Activated T-cell treated with anti-CD3 and anti-CD28 coated beads, Interleukin-2, amount 50 U/mL, for 1 hour (primary cell): ENCODE data around the gene METTL4.

Source experiments
- DNase-seq: peaks from one replicate; pipeline ENCODE4 v3.0.0-alpha.2; 2020

The METTL4 gene

DNA sequence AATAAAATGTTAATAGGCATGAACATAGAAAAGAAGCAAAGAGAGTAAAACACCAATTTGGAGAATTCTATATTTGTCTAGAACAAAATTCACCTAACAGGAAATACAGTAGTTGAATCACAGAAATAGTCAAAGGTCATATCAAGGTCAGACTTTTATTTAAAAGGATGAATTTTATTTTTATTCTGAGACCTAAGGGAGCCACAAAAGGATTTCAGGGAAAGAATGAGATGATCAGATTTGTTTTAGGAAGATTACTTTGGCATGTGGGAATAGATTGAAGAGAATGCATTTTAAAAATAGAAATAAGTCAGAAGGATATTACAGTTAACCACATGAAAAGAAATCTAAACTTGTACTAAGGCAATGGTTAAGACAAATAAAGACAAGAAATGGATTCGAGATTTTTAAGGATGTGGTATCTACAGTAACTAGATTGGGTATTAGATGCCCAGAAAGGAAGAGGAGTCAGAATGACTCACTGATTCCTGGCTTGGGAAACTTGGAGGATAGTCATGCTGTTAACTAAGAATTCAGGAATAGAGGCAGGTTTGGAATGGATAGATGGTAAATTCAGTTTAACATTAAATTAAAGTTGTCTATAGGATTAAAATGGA is 56.0 kb downstream of the METTL4 start:
- DNase-seq, result no peak

DNA sequence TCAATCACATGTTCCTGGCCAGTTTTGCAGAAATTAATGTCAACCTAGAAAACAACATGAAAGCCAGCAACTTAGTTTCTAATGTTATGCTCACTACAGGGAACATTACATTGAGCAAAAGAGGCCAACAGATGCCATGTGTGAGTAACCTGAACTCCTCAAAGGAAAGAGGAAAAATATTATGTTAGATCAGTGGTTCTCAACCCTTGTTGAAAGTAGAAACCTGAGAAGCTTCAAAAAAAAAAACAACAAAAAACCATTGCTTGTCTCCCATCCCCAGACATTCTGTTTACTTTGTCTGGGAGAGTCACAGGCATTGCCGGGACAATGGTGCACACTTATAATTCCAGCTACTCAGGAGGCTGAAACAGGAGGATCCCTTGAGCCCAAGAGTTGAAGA is 57.7 kb downstream of the METTL4 start:
- DNase-seq, result no peak

DNA sequence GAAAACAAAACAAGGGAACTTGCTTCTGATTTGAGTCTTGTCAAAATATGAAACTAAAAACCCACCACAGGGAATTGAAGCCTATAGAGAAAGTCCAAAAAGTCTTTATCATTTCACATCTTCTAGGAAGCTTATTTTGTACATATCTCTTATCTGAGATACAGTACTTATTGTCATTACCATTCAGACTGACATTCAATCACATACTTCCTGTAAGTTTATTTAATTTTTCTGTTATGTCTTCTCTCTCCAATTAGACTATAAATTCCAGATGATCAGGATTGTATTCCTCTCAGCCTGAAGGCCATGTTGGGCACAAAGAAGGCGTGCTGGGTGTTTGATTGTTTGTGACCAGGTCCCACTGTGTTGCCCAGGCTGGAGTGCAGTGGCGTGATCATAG is 59.2 kb downstream of the METTL4 start:
- DNase-seq, result no peak

DNA sequence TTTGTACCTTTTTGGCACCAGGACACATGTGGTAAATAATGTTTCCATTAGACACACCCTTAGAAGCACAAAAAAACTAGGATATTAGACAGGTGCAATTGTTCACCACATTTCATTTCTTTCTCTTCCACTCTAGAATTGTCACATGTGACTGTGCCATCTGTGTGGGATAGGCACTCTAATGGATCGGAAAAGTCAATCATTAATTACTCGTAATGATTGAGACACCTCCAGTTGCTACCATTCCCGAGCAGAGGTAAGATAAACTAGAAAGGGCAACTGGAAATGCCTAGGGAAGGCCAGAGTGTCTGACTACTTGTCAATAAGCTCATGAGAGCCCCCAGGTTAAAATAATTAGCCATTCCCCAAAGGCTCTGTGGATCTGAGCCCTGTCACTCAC is 59.9 kb downstream of the METTL4 start:
- no peak for DNase-seq

DNA sequence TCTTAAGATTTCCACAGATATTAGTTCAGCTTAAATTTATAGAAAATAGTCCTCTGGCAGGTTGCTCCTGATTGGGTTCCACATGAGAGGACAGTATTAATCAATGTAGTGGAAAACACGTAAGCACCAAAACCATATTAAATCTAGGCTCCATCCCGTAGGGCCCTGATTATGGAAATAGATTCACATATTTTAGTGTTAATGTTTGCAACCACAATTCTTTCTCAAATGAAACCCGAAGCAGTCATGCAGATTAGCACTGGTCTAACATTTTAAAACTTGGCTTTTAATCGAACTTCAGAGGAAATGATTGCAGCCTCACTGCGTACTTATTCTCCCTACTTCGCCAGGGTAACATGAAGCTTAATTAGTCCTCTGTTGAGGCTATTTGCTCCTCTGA is 60.9 kb downstream of the METTL4 start:
- no peak for DNase-seq

DNA sequence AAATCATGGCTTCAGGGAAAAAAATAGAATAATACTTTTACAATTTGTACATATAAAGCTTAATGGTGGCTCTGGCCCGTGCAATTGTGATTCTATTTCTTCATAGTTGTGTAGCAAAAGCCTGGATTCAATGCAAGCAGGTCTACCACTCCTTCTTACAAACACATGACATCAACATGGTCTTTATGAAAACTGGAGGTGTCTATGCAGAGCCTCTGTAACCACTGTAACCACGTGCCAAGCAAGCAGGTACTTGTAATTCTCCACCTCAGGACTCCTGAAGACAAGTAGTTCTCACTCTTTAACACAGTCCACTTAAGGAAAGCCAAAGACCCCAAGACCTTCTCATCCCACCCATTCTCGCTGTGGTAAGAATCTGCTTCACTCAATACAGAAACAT is 62.6 kb downstream of the METTL4 start:
- DNase-seq, result no peak

DNA sequence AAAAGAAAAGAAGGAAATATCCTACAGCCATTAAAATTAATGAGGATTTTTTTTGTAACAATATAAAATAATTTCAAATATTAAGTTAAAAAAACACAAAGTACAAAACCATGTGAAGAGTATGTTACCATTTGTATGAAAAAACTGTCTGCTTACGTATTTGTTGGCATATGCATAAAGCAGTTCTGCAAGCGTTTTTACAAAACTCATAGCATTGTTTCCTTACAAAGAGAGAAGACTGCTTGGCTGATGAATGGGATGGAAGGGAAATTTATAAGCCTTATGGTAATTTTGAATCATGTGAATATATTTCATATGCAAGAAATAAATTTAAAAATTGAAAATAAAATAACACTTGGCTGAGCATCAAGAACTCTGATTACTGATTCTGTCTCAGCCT is 63.1 kb downstream of the METTL4 start:
- no peak for DNase-seq

DNA sequence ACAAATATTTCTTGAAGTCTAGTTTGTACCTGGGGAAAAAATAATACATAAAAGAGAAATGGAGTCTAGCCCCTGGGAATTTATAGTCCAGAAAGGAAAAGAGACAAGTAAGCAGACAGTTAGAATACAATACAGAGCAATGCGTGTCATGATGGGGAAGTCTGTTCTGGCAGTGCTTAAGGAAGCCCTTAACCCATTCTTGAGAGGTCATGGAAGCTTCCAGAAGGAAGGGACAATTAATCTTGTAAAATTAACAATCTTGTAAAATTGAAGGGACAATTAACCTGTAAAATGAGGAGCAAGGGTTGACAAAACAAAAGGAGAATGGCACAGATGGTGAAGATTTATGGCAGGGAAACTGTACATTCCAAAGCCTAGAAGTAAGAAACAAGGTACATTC is 66.7 kb downstream of the METTL4 start:
- DNase-seq, result no peak

DNA sequence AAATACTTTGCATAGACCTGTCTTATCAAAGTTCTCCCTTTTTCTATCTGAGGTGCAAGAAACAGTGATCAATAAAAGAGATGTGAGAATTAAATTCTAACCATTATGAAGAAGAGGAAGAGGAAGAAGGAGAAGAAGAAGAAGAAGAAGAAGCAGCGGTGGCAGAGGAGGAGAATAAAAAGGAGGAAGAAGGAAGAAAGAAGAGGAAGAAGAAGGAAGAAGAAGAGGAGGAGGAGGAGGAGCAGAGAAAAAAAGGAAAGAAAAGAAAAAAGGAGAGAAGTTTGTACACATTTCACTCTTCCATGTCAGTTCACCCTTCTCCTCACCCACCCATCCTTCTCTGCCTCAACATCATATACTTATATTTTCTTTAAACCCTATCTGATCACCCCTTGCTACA is 68.4 kb downstream of the METTL4 start:
- DNase-seq, result no peak

DNA sequence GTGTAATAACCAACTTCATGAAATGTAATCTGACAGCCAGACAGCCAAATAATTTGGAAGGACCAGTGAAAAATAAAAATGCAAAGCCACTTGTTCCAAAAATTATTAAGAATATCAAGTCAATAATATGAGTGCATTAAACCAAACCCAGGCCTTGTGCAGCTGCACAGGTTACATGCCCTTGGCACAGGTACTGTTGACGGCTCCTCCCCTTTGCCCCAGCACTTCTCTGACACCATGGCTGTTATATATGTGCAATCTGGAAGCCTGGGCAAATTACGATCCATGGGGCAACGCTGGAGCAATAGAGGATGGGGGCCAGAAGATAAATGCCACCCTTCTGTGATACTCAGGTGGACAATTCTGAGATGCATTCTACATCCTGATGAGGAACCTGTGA is 68.9 kb downstream of the METTL4 start:
- DNase-seq, result no peak

DNA sequence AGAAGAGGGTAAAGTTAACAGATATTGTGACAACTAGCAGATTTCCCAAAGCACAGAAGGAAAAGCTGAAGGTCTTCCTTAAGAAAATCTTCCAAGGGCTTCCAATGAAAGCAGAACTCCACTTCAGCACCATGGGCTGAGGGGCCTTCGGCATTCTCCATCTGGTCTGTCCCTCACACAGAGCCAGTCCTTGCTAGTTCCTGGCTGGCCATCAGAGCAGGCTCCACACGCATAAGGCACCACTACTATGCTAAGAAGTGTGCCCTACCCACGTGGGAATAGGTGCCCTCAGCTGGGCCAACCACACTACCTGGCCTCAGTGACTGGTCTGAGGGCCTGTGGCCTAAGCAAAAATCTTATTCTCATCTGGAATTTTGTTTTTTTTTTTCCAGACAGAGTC is 73.5 kb downstream of the METTL4 start:
- DNase-seq, result no peak

DNA sequence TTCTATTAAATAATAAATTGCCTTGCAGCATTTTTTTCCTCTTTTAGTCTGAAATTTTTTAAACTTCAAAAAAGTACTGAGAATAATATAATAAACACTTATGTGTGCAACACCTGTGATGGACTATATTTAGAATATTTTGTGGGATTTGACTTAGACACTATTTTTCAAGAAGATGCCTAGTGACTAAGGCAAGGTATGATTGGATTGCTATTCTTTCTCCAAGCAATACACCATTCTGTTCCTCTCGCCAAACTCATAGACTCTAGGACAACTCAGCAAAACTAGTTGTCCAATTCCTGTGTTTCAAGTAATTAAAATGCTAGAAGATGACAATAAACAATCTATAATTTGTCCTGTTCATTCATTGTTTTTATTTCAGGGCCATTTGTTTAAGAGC is 75.9 kb downstream of the METTL4 start:
- no peak for DNase-seq

DNA sequence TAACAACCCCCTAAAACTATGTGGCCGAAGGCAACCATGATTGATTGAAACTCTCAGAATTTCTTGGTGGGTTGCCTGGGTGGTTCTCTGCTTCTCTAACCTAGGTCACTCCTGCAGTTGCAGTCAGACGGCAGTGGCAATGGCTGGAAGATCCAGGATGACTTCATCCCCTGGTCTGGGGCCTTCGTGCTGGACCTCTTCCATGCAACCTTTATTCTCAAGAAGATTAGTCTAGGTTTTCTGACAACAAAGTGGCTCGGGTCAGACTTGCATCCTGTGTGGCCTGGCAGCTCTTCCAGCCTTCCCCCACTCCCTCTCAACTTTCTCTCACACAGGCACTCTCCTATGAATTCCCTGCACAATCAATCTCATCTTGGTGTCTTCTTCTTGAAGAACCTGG is 76.4 kb downstream of the METTL4 start:
- DNase-seq, result no peak
